HEK293T (cell line): Measurements from ENCODE around the gene CYP4F12.

ENCODE experiments used
- BHLHE40 ChIP-seq: fragments of 450-650 bp; IDR thresholded peaks from 2 replicates; pipeline ENCODE4 v1.6.1; 2016; ENCODE audit warnings: mild to moderate bottlenecking, moderate library complexity, borderline replicate concordance
- CTBP1 ChIP-seq: fragments of 450-650 bp; IDR thresholded peaks from 2 replicates; pipeline ENCODE4 v1.6.1; 2016; ENCODE audit warnings: borderline replicate concordance
- FOXK2 ChIP-seq: fragments of 450-650 bp; IDR thresholded peaks from 2 replicates; pipeline ENCODE4 v1.6.1; 2016; ENCODE audit warnings: mild to moderate bottlenecking
- FOXM1 ChIP-seq: fragments of 450-650 bp; IDR thresholded peaks from 2 replicates; pipeline ENCODE4 v1.6.1; 2017; ENCODE audit warnings: mild to moderate bottlenecking, borderline replicate concordance
- HDGF ChIP-seq: fragments of 450-650 bp; IDR thresholded peaks from 2 replicates; pipeline ENCODE4 v1.6.1; 2017; ENCODE audit warnings: antibody characterized with exemption, borderline replicate concordance
- NFRKB ChIP-seq: fragments of 450-650 bp; IDR thresholded peaks from 2 replicates; pipeline ENCODE4 v1.6.1; 2016; ENCODE audit warnings: mild to moderate bottlenecking, moderate library complexity
- SP1 ChIP-seq: fragments of 450-650 bp; IDR thresholded peaks from 2 replicates; pipeline ENCODE4 v1.6.1; 2017
- SUZ12 ChIP-seq: fragments of 450-650 bp; IDR thresholded peaks from 2 replicates; pipeline ENCODE4 v1.6.1; 2016; ENCODE audit warnings: mild to moderate bottlenecking

- TF ChIP-seq BHLHE40 (no peak), CTBP1 (no peak), NFRKB (no peak), HDGF (no peak), FOXK2 (no peak), SUZ12 (no peak), FOXM1 (no peak), SP1 (no peak)
These were observed 9.6 kb upstream of the CYP4F12 start for GRCh38 chr19:15663247-15663646.
